Measurements from ENCODE around the gene THG1L.
A peak's percentile ranks its signal among the peaks of the same experiment; 100 is the strongest.
"Not testable (repeated sequence)": the region's sequence is repeated elsewhere in the genome, so short reads cannot be mapped to it uniquely, and the experiment has no call there.

The THG1L gene

DNA sequence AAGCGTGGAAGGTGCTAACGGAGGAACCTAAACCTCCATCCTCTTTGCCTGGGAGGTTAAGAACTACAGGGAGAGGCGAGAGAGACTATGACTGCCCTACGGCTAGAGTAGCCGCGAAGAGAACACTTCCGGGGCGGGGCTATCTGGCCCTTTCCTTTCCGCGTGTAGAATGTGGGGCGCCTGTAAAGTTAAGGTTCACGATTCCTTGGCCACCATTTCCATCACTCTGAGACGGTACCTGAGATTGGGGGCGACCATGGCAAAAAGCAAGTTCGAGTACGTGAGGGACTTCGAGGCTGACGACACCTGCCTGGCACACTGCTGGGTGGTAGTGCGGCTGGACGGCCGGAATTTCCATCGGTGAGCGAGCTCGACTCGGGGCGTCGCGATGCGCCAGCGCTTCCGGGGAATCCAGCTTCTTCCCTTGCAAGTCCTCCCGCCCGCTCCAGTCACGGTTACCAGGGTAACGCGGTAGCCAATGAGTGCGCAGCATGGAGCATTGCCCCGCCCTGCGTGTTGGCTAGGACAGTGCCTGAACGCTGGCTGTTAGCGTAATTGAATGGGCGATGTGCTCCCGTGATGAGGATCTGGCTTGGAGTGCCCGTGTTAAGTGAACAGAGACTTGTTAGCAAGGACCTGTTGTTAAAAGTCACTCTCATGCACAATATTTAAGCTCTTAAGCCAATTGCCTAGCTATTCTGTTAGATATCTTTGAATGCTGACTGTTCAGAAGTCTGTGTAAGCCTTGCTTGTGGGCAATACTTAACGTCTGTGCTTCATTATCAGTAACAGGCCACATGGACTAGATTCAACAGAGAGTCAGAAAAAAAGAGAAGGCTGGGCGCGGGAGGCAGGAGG lies at the start of gene THG1L:
TSS of gene THG1L (plus strand) at position 149 of the 858 bp plus-strand sequence. CDS start at position 170, 21 bp downstream.
- peak; percentile 98 for DNase-seq

DNA sequence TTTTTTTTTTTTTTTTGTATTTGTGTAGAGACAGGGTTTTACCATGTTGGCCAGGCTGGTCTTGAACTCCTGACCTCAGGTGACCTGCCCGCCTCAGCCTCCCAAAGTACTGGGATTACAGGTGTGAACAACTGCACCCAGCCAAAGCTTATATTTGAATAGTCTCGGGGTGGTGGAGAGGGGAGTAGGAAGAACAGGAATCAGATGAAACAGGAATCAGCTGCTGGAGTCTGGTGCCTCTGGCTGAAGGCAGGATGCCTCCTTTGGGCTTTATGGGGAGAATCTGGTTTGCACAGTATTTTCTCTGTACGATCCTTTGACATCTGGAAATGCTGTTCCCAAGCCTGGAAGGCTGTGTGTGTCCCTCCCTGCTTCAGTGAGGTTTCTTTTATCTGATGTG lies 49.0 kb upstream of the THG1L start:
- no peak for DNase-seq

DNA sequence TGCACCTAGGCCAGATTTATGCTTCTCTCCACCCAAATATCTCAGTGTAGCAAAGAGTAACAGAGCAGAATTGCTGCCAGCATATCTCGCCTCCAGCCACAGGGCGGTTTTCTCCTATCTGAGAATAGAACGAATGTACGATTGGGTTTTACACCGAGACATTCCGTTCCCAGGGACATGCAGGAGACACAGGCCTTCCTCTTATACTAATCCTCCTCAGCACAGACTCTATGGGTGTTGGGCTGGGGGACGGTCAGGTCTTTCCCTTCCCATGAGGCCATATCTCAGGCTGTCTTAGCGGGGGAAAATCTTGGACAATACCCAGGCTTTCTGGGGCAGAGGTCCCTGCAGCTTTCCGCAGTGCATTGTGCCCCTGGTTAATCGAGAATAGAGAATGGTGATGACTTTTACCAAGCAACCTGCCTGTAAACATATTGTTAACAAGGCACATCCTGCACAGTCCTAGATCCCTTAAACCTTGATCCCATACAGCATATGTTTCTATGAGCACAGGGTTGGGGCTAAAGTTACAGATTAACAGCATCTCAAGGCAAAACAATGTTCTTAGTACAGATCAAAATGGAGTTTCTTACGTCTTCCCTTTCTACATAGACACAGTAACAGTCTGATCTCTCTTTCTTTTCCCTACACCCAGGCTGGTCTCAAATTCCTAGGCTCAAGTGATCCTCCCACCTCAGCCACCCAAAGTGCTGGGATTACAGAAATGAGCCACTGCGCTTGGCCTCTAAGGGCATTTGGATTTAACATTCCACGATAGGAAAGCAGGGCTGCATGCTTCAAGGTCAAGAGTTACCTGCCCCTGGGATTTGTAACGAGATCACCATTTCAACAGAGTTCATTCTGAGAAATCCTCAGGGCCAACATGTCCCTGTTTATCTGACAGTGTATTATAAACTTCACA lies 44.7 kb upstream of the THG1L start:
- DNase-seq = not testable (repeated sequence)

DNA sequence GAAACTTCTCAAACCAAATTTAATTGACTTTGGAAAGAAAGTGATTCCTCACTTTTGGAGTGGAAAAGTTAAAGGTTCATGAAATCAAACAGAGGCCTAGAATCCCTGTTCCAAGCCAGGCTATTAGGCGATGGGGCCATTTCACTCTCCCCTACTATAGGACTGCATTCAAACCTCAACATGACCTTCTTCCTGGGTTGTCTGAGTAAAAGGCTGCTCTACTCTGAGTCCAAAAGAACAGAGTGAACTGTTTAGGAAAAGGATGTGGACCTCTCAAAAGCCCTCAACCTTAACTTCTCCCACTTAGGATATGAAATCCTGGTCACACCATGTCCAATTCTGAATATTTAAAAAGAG lies 44.0 kb upstream of the THG1L start:
- no peak for DNase-seq

DNA sequence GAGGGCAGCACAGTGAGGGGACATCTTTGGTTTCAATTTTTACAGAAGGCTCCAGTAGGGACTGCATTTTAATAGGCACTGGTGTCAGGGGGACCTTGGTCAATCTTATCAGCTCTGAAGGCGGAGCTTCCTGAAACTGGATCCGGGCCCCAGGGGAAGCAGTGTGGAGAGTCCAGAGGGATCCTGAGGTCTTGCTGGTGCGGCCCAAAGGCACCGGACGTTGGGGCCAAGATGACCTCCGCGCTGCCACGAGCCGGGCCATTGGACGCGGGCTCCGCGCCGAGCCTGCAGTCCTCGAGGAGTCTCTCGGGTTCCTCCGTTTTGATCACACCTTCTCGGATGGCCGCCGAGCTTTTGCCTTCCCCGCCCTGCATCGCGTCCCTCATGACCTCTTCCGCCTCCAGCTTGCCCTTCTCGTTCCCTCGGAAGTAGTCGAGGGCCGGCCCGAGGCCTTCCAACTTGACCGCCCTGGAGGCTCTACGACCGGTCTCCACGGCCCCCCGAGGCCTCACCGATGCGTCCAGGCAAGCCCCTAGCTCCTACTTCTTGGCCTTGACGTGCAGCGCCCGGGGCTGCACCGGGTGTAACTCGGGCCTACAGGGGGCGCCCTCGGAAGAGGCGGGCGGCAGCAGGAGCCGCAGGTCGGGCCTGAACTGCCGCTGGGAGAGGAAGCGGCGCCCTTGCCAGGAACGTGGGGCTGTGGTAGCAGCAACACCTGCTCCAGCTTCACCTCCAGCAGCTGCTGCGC lies 41.1 kb upstream of the THG1L start:
- no peak for DNase-seq

DNA sequence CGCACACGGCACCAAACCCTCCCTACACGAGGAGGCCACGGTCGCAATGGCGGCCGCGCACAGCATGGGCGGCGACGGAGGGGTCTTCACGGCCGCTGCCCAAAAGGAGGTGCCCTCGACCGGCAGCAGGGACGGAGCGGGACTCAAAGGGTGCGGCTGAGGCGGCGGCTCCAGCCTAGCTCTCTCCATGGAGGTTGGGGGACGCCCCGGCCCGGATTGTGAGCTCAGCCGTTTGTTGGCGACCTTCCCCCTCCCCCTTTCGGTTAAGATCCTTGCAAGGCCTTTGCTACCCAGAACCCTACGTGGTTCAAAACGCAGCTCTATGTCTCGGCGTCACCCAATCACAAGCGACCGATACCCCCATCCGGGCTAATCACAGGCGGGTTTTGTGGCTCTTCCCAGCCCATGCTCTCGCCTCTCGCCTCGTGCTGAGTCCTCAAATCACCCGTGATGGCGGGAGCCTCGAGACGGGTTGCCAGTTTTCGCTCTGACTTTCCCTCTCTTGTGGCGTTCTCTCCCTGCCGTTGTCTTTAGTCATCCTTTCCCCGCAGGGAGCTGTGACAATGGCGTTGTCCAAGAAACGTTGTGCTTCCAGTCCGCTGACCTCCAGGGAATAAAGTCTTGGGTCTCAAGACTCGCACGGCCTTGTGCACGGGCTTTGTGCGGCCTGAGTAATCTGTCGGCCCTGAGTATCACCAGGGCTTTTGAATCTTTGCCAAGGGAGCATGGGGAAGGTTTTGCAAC lies 40.4 kb upstream of the THG1L start:
- no peak for DNase-seq

DNA sequence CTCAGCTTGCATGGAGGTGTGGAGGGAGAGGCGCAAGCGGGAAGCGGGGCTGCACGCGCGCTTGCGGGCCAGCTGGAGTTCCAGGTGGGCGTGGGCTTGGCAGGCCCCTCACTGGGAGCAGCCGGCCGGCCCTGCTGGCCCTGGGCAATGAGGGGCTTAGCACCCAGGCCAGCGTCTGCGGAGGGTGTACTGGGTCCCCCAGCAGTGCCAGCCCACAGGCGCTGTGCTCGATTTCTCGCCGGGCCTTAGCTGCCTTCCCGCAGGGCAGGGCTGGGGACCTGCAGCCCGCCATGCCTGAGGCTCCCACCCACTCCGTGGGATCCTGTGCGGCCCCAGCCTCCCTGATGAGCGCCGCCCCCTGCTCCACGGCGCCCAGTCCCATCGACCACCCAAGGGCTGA lies 37.4 kb upstream of the THG1L start:
- not testable (repeated sequence) for DNase-seq

DNA sequence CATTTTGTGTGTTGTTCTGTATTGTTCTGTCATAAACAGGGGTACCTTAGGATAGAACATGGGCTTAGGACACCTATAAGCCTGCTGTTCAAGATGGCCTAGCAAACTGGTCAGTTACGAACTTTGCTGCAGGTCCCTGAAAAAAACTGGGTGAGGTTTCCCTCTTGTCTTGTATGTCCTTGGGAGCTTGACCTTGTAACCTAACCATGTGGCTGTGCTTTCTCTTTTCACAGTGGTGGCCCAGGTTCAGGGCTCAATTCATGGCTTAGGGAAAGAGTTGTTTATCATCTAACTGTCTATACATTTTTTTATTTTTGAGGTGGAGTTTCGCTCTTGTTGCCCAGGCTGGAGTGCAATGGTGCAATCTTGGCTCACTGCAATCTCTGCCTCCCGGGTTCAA lies 35.1 kb upstream of the THG1L start:
- not testable (repeated sequence) for DNase-seq

DNA sequence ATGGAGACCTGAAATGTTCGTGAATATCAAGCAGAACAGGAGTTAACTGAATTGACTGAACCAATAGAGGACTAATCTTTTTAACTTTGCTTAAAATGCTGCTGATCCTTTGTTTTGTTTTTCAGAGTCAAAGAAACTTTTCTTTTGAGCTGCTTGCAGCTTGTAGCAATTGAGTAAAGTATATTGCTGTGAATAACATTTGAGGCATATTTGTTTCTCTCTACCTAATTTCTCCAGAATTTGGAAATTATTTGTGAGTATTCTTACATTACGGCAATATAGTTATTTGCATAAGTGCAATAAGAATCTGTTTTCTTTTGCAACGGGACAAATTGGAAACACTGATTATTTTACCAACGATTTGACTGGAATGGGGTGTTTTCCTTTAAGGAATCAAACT lies 32.5 kb upstream of the THG1L start:
- not testable (repeated sequence) for DNase-seq

DNA sequence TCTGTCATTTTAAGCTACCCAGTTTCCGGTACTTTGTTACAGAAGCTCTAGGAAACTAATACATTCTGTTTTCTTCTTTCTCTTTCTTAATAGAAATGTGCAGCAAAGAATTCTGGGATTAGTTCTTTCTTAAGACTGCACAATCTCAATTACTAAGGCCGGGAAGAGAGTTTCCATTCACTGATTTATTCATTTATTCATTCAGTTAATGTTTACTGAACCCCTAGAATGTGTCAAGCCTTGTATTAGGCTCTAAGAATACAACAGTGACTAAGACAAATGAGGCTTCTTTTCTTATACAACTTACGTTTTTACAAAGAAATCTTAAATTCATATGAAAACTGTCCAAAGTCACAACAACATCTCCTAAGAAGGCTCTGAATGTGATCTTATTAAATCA lies 27.5 kb upstream of the THG1L start:
- DNase-seq = no peak

DNA sequence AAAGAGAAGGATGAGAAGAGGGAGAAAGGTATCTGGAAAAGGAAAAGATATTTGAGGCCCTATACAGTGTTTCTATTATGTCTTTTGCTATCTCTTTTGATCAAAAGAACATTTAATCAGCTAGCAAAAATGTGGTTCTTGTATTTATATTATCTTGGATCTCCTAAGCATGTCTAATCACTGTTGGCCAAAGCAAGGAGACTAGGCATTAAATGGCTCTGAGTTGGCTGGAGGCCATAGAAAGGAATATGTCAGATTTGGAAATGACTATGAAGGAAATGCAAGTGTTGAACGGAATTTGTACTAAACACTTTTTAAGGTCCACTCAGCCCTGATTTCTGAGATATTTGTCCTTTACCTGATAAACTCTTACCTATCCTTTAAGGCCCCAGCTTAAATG lies 22.4 kb upstream of the THG1L start:
- no peak for DNase-seq

DNA sequence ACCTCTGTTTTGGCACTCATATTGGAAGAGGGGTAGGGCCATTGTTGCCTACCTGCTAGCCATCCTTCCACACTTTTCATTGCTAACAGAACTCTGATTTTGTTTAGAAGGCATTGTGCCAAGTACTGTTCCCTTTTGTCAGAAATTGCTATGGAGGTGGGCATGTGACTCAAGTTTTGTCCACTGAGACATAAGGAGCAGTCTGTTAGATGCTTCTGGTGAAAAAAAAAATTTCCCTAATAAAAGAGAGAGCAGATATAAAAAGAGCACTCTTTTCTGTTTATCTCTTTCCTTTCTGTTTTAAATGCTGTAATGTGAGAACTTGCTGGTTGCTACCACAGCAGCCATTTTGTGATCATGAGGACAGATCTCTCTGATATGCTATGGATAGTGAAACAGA lies 21.9 kb upstream of the THG1L start:
- no peak for DNase-seq

DNA sequence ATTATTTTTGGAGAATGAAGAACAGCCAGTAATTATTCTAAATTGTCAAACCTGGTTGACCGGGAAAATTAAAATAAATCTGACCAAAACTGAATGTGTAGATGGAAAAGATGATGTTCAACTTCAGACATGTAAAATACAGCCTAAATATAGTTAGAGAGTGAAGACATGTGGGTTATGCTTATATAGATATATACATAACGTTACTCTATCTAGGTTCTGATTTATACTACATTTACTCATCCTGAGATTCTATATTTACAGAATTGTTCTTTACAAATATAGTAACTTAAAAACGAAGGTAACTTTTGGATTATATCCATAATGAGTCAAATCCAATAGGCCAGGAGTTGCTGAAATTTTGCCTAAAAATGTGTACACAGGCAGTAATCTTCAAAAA lies 20.8 kb upstream of the THG1L start:
- no peak for DNase-seq

DNA sequence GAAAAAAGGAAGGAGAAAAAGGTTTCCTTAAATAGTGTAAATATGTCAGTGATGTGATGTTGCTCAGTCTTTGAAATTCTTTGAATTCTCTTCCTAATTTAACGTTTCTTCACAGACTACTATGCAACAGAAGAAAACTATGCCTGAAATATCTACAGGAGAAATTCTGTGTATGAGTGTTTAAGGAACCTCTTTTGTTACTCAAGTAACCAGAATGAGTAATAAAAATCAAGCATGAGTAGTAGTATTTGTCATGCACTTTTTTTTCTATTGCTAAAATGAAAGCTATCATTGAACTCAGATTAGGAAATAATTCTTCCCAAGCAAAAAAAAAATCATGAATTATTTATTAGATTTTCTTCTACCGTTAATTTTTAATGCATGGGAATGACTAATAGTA lies 20.3 kb upstream of the THG1L start:
- no peak for DNase-seq

DNA sequence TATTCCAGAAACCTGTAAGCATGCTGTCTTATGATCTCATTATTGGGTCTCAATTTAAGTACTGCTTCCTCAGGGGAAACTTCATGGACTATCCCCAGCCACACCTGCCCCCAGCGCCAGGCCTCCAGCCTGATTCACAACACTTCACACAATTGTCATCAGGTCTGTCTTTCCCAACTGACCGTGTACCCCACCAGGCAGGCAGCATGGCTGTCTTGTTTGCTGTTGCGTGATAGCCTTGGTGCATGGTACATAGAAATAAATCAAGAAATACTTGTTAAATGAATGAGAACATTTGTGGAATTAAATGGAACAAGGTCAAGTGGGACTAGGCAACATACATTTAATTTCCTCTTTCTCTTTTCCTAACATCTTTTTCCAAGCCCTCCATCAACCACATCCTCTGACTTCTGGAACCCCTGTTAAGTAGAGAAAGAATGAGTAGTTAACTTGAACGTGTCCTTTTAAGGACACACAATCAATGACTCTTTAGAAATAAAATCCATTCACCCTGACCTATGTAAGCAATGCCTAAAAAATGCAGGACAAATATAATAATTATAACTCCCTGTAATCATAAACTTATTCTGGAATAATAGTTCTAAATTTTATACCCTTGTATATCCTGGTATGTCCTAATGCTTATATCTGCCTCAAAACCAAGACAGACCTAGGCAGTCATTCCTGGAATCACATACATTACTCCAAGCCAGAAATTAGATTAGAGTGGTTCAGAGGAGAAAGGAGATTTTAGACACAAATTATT lies 17.2 kb upstream of the THG1L start:
- DNase-seq = no peak

DNA sequence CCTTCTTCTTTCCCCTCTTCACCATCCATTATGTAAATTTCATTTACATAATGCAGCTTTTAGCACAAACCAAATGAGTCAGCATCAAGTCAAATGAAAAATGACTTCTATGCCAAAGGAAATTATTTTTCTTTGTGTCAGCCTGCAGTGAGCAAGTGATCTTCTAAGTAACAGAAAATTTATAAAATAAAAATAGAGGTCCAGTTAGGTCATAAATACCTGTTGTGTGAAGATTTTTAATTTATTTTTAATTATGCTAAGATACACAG lies 16.7 kb upstream of the THG1L start:
- DNase-seq = no peak

DNA sequence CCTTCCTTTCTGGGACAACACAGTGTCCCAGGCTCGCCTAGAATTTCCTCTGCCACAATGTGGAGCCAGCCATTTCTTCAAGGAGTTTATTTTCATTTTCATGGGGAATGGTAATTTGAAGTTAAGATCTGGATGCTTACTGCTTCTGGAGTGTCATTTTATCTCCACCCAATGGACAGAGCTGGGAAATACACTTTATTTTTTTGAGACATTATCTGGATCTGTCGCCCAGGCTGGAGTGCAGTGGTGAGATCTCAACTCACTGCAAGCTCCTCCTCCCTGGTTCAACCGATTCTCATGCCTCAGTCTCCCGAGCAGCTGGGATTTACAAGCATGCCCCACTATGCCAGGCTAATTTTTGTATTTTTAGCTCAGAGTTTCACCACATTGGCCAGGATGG lies 12.7 kb upstream of the THG1L start:
- DNase-seq = no peak

DNA sequence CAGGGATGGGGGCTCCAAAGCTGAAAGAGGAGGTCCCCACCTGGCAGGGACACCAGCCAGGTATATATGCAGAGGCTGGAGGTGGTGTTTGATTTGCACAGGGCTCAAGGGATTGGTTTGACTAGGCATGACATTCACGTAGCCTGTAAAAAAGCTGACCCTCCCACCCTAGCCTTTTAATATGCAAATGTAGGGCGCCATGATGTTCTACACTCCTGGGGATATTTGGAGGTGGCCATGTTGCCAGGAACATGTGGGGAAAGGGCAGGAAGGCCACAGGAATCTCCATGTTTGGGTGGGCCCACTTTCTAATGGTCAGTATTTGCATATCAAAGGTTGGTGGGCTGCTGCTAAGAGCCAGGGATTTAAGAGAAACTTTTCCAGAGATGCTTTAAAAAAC lies 12.0 kb upstream of the THG1L start:
- DNase-seq = no peak

DNA sequence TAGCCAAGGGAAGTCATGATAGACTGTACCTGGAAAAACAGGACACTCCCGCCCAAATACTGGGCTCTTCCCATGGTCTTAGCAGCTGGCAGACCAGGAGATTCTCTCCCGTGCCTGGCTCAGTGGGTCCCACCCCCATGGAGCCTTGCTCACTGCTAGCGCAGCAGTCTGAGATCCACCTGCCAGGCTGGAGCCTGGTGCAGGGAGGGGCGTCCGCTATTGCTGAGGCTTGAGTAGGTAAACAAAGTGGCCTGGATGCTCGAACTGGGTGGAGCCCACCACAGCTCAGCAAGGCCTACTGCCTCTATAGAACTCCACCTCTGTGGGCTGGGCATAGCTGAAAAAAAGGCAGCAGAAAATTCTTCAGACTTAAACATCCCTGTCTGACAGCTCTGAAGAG lies 10.1 kb upstream of the THG1L start:
- no peak for DNase-seq

DNA sequence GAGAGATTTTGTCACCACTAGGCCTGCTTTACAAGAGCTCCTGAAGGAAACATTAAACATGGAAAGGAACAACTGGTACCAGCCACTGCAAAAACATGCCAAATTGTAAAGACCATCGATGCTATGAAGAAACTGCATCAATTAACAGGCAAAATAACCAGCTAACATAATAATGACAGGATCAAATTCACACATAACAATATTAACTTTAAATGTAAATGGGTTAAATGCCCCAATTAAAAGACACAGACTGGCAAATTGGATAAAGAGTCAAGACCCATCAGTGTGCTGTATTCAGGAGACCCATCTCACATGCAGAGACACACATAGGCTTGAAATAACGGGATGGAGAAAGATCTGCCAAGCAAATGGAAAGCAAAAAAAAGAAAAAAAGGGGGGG lies 8.3 kb upstream of the THG1L start:
- DNase-seq = not testable (repeated sequence)

DNA sequence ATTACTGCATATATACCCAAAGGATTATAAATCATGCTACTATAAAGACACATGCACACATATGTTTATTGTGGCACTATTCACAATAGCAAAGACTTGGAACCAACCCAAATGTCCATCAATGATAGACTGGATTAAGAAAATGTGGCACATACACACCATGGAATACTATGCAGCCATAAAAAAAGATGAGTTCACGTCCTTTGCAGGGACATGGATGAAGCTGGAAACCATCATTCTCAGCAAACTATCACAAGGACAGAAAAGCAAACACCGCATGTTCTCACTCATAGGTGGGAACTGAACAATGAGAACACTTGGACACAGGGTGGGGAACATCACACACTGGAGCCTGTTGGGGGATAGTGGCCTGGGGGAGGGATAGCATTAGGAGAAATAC lies 4.6 kb upstream of the THG1L start:
- DNase-seq = not testable (repeated sequence)

DNA sequence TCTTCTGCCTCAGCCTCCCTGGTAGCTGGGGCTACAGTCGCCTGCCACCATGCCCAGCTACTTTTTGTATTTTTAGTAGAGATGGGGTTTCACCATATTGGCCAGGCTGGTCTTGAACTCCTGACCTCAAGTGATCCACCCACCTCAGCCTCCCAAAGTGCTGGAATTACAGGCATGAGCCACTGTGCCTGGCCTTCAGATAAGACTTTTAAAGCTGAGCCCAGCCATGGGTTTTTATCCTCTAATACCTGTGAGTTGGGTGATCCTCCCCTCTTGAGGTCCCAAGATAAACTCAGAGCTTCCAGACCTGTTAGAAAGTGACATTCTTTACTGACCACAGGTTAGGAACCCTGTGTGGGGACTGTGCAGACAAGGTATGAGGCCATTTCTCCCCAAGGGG lies 3.4 kb upstream of the THG1L start:
- not testable (repeated sequence) for DNase-seq

Measured in NCI-H2029 (cell line).